Prostate gland (tissue), 2 donors: ENCODE measurements around the gene SHQ1.

Experiments used
- POLR2AphosphoS5 ChIP-seq: sonication (generic); formaldehyde crosslinking; IDR thresholded peaks from one replicate; pipeline ENCODE4 v1.6.1; 2017; ENCODE audit warnings: antibody characterized with exemption
- TF ChIP-seq, protein P1 (sequence below), 4 experiments: fragments of 200-600 bp in 2 of 4; fragments of 450-650 bp in 2 of 4; sonication (generic) in 2 of 4; IDR thresholded peaks; 1 replicate in 3 of 4; 2 replicates in 1 of 4; pipeline ENCODE4 v1.5.1; 2016 to 2019; ENCODE audit warnings: antibody characterized with exemption in 4 of 4, mild to moderate bottlenecking in 2 of 4, moderate library complexity in 2 of 4

DNA sequence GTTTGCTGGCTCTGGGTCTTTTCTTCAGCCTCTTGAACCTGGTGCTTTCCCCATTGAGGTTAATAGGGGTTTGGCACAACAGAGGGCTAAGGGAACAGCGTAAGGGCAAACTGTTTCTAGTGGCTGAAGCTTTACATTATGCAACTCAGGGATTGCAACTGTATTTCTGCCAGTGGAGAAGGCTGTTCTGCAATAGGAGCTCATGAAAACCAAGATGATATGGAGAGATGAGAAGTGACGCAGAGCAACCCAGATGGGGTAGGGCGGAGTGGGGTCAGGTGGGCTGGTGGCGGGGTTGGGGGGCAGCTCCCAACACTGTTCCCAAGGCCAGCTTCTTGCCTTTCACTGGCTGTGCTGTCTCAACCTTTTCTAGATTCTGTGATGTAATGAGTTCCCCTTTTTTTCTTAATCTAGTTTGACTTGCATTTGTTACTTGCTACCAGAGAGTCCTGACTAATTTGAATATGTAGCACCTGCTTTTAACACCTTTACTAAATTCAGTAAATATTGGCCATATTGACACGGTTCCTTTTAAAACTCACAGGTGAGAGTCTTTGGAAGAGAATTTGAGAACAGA lies 46.8 kb upstream of the SHQ1 start:
- TF ChIP-seq POLR2AphosphoS5: no peak
- TF ChIP-seq, protein P1, sequence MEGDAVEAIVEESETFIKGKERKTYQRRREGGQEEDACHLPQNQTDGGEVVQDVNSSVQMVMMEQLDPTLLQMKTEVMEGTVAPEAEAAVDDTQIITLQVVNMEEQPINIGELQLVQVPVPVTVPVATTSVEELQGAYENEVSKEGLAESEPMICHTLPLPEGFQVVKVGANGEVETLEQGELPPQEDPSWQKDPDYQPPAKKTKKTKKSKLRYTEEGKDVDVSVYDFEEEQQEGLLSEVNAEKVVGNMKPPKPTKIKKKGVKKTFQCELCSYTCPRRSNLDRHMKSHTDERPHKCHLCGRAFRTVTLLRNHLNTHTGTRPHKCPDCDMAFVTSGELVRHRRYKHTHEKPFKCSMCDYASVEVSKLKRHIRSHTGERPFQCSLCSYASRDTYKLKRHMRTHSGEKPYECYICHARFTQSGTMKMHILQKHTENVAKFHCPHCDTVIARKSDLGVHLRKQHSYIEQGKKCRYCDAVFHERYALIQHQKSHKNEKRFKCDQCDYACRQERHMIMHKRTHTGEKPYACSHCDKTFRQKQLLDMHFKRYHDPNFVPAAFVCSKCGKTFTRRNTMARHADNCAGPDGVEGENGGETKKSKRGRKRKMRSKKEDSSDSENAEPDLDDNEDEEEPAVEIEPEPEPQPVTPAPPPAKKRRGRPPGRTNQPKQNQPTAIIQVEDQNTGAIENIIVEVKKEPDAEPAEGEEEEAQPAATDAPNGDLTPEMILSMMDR (IDR thresholded peaks at IDR 0.05): no peak
